GM04504 (cell line): ENCODE measurements around the gene DUSP22.

Experiments used
- DNase-seq: peaks from one replicate; pipeline ENCODE4 v3.0.0-alpha.2; 2012; ENCODE audit warnings: low read depth

DUSP22 gene

DNA sequence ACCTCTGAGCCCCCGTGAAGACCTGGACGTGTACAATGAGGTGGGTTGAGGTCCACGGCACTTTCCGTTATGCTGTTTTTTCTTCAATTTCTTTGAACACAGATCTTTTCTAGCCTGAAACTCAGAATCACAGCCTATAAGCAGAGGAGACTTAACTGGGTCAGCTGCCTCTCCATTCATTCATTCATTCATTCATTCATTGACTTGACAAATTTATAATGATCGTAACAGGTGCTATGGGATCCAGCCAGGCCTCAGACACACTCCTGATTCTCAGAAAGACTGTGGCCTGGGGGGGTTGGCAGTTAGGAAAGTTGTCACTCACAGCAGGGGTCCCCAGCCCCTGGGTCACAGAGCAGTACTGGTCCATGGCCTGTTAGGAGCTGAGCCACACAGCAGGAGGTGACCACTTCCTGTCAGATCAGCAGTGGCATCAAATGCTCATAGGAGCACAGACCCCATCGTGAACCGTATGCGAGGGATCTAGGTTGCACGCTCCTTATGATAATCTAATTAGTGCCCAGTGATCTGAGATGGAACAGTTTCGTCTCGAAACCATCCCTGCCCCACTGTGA is 60.7 kb downstream of the DUSP22 start:
- DNase-seq, result no peak

DNA sequence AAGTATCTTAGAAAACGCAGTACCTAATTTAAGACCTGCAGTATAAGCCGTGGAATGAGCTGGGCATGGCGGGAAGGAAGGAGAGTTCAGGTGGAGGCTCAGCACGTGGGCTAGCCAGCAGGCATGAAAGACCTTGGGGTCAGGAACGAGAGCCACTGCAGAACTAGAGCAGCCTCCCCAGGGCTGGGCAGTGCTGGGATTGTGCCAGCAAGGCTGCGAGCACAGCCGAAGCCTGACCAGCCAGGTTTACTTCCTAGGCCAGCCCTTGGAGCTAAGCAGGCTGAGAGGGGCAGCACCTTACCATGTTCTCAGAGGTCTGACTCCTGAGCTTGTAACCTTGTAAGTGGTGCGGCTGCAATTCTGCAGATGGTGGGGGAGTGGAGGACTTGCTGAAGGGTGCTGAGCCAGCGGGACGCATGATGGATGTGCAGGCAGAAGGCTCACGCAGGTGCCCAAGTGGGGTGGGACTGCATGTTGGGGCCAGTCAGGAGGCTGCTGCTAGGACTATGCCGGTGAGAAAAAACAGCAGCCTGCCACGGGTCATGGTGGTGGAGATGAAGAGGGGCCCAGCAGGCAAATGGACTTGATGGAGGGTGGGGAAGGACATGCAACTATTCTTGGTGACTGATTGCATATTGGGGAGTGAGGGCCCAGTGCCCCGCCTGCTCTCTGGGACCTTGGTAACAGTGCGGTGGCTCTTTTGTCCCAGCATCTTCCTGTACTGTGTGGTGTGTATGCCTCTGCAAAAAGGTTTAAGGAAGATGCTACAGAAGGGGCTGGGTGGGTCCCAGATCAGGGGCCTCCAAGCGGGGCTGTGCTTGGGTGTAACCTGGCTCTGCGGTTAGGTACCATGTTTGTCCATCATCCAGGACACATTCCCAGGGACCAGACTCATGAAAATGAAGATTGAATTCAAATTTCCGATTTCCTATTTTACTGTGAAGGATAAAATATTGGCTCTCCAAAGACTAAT is 61.6 kb downstream of the DUSP22 start:
- DNase-seq, result no peak

DNA sequence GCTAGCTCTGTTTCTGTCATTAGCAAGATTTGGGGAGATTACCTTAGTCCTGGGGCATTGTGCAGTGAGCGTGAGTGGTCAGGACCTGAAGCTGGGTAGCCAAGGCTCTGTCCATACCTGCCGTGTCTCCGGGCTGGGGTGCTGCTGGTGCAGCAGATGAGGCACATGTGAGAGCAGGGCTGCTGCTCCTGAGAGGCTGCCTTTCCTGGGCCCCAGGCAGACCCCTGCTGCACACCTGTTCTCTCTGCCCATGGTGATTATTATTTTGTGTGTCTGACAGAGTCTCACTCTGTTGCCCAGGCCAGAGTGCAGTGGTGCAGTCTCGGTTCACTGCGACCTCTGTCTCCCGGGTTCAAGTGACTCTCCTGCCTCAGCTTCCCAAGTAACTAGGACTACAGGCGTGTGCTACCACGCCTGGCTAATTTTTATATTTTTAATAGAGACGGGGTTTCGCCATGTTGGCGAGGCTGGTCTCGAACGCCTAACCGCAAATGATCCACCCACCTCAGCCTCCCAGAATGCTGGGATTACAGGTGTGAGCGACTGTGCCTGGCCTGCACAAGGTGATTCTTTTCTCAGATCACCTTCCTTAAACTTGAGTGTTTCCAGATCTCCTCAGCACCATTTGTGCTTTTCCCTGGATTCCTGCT is 62.5 kb downstream of the DUSP22 start:
- DNase-seq, result no peak

DNA sequence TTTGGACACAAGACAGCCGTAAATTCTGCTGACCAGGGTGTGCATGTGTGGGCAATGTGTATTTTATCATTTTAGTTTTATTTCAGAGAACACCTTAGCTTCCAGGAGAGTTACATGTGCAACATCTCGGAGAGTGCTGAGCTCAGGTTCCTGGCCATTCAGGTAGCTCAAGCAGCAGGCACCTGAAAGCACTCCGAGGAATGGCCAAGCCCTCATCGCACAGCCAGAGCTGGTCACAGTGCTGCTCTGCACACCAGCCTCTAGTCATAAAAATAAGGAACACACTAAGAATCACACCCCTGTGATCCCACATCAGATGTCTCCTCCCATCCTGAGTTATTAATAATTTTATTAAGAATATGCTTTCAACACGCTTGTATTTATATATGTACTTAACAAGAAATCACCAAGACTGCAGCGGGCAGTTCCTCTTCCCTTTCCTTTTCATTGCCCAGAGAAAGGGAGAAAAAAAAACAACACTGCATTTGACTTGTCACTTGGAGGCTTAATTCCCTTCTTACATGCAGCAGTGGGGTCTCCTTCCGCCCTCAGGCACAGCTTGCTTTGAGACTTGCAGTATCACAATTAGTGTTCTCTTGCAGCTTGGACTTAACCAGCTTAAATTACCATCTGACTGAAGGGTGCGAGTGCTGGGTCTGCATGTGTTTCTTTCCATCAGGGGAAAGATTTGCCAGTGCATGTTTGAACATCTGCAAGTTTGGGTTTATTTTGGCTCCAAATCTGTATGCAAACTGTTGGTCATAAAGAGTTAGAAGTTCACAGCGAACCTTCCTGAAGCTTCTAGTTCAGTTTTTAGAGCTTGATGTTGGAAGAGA is 63.3 kb downstream of the DUSP22 start:
- no peak for DNase-seq

- no peak for DNase-seq
Observed at GRCh38 chr6:356828-357251, 64.6 kb downstream of the DUSP22 start.

GRCh38 chr6:357261-357790 is 65.0 kb downstream of the DUSP22 start:
- no peak for DNase-seq

DNA sequence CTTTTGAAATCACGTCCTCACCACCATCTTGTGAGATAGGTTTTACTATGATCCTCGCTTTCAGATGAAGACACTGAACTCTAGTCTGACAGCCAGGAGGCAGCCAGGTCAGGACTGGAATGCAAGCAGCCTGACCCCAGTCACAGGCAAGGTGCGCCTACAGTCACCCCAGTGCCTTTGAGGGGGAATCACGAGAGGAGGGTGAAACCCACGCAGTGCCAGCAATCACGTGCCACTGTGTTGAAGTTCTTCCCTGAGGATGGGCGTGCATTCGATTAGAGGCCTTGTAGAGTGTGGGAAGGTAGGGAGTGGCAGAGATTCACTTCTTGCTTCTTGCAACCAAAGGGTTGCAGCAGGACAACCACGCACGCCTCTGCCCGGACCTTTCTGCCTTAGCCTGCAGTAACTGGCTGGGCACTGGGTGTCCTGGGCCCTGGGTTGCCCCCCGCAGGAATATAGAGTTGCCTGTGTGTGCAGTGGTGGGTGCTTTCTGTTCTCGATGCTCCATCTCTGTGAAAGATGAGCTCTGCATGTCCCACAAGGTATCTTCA is 65.6 kb downstream of the DUSP22 start:
- no peak for DNase-seq

DNA sequence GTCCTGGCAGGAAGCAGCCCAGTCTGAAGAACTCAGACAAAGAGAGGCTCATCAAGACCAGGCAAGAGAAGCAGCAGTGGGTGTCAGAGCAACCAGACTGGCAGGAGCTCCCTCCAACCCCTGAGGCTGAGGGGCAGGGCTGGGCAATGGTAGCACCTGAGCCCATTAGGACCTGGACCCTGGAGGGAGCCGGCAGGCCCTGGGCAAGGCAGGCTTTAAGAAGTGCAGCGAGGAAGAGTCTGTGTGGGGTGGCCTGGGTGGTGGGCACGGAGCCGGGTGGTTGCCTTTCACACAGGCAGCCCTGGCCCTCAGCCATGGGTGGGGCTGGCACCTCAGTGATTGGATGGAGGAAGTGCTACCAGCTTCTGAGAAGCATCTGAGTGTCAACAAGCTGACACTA is 66.1 kb downstream of the DUSP22 start:
- DNase-seq, result no peak

GRCh38 chr6:358847-359246 is 66.6 kb downstream of the DUSP22 start:
- no peak for DNase-seq

DNA sequence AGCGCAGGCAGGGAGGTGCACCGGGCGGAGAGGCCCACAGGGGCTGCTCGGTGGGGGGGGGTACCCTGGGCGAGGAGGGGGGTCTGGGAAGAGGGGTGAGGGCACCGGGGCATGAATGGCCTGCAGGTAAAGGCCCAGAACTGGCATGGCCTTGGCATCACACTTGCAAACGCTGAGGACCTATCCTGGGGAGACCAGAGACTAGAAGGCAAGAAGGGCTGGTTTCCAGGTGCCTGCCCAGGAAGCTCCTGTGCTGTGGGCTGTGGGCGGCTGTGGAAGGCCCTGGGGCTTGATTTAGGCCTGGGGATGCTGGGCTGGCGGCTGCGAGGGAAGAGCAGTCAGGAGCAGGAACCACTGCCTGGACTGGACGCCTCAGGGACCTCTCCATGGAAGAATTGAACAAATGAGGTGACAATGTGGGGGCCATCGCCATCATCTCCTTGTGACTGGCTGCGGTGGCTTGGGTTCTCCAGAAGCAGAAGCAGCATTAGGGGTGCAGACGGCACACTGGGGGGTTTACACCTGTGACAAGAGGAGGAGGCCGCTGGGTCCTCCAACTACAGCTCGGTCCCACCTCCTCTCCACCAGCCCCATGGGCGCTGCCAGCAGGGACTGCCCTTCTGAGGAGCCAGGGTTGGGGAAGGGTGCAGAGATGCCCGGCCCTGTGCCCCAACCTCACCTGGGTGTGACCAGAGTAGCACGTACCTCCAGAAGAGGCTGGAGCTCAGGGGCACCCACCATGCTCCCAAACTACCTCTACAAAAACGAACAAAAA is 67.2 kb downstream of the DUSP22 start:
- no peak for DNase-seq

- no peak for DNase-seq
Observed at GRCh38 chr6:360349-360748, 68.1 kb downstream of the DUSP22 start.

DNA sequence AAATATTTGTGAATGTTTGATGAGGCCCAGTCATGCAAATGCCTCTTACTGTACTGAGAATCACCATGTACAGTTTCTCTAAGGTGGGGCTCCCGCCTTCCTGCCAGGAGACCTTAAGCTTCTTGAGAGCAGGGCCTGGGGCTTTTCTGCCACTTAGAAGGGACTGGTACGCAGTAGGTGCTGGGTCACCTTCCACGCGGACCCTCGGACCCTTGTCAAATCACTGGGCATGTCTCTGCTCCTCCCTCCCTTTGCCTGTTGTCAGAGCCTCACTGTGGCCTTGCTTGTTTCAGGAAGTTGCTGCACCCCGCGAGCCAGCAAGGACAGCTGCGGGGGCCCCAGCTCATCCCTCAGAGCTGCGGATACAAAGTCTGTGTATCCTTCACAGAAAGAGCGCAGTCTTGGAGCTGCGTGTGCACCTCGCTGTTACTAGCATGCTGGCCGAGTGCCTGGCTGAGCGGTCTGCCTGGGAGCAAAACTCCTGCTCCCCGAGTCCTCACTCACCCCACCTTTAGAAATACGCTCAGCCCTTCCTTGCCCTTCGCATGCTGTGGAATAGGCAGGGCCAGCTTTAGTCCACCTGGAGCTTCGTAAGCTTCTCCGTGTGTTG is 68.6 kb downstream of the DUSP22 start:
- no peak for DNase-seq

DNA sequence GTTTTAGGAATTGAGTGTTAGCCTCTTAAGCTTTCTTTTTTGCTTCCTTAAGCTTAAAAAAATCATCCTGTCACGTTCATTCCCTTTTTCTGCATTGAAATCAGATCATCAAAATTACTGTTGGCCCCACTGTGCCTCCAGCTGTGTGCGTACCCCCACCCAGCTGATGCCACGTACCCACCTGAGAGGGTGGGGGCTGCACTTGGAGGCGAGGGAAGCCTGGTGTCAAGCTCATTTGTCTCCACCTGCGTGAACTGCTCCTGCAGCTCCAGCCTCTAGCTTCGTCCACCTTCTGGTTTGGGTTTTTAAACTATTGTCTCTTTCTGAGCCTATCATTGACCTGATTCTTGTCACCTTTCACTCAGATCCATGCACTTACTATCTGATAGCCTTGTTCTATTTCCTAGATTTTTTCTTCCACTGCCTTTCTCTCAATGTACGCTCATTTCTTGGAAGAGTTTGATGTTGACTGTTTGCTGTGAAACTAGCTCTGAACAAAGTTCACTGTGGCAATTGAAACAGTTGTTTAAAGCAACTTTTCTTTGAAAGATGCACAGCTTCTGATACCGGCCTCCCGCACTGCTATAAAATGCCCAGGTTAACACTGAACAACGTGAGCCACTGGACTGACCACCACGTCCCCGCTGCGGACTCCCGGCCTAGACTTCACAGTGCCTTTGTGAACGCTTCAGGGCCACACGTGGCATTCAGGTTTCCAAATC is 69.3 kb downstream of the DUSP22 start:
- no peak for DNase-seq

GRCh38 chr6:362231-362923 is 70.1 kb downstream of the DUSP22 start:
- no peak for DNase-seq

DNA sequence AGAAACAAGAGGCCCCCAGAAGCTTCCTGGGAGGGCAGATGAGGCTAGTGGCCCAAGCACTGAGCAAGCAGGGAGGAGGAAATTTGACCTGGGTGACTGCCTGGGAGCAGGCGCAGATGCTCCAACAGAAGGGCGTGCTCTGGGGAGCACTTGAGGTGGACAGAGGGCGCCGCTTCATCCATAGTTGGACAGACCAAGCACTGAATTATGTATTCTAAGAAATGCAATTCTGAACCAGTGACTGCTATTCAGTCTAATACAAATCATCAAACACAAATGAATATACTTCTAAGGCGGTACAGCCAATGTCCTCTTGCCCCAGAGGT is 70.6 kb downstream of the DUSP22 start:
- DNase-seq, result no peak

DNA sequence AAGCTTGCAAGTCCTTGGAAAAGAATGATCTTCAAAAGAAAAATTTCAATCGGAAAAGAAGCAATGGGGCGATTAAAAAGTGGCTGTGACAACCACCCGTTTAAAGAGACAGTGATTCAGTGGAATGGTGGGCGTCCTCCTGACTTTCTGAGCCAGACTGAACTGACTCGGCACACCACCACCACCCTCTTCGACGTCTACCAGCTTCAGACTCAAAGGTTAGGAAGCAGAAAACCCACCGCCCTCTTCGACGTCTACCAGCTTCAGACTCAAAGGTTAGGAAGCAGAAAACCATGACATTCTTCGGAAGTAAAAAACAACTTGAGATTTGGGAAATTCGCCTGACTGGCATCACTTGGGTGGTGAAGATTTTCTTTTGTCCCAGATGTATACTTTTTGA is 71.0 kb downstream of the DUSP22 start:
- DNase-seq, result no peak

- DNase-seq, result no peak
Observed at GRCh38 chr6:363909-364308, 71.6 kb downstream of the DUSP22 start.

- no peak for DNase-seq
Observed at GRCh38 chr6:364609-365540, 72.6 kb downstream of the DUSP22 start.
